Activated CD4-positive, alpha-beta T cell treated with anti-CD3 and anti-CD28 coated beads, Interleukin-2, amount 50 U/mL, for 24 hours (primary cell): ENCODE measurements around the gene ALPI.

Experiments
- DNase-seq, 2 donors: peaks; one replicate each; pipeline ENCODE4 v3.0.0-alpha.2; 2020; ENCODE audit warnings: low read depth in 1 of 2, low spot score in 1 of 2

ALPI gene

DNA sequence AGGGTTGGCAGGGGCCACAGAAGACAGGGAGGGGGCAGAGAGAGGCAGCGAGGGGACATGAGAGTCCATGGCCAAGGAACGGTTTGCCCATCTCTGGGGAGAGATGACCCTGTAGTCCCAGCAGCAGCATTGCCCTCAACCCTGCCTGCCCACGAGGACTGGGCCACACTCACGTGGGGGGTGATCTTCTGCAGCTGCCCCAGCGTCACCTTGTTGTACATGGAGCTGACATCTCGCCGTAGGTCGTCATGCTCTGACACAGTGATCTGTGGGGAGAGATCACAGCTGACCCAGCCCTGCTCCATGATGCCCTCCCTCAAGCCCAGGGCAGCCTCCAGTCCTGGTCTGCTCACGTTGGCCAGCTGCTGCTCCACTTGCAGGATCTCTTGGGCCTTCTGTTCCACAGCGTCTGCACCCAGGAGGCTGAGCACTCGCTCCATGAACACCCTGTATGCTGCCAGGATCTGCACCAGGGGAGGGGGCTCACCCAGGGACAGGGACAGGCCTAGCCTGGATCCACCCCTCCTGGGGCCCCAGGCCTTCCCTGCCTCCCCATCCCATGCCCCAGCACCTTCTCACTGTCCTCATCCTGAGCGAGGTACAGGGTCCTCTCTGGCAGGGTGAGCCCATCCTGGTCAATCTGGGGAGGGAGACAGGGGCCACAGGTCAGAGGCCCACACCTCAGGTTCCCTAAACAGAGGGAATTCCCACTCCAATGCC is 28.8 kb downstream of the ALPI start:
- DNase-seq, result no peak

DNA sequence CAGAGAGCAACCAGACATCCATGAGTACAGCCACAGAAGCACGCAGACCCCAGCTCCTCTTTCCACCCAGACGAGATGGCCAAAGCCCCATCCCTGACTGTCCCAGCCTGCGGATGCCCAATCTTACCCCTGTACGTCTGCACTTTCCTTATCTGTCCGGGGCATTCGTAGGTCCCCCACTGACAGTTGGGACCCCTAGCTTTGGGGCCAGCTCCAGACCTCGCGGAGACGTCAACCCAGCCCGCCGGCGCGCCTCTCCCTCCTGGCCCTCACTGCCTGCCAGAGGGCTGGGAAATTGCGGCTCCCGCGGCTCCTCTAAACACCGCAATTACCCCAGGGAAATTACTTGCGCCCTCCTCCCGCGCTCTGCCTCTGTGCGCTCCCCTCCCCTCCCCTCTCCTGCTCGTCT is 29.4 kb downstream of the ALPI start:
- no peak for DNase-seq

DNA sequence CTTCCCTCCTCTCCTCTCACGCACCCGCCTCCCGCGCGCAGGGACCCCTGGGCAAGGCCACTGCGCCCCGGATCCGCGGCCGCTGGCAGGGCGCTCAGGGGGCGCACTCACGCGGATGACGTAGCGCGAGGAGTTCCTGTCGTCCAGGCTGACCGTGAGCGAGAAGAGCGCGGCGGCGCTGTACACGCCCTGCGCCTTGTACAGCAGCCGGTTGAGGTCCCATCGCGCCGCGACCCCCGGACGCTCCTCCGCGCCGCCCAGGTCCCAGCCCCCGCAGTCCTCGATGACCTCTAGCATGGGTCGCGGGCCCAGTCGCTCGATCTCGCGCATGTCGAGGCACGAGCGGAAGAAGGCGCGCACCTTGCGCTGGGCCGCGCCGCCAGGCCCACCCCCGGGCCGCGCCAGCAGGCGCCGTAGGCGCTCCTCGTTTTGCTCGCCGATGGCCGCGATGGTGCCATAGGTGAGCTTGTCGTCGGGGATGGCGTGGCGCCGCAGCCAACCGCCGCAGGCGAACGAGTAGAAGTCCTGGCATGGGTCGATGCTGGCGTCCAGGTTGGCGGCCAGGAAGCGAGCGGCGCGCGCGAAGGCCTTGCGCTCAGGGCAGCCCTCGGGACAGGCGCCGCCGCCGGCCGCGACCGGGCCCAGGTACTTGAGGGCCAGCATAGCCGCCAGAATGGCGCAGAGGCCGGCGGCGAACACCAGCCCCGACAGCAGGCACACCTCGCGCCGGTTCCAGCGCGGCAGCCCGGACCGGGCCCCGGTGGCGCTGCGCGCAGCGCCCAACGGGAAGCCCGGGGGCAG is 30.0 kb downstream of the ALPI start:
- DNase-seq, result no peak

DNA sequence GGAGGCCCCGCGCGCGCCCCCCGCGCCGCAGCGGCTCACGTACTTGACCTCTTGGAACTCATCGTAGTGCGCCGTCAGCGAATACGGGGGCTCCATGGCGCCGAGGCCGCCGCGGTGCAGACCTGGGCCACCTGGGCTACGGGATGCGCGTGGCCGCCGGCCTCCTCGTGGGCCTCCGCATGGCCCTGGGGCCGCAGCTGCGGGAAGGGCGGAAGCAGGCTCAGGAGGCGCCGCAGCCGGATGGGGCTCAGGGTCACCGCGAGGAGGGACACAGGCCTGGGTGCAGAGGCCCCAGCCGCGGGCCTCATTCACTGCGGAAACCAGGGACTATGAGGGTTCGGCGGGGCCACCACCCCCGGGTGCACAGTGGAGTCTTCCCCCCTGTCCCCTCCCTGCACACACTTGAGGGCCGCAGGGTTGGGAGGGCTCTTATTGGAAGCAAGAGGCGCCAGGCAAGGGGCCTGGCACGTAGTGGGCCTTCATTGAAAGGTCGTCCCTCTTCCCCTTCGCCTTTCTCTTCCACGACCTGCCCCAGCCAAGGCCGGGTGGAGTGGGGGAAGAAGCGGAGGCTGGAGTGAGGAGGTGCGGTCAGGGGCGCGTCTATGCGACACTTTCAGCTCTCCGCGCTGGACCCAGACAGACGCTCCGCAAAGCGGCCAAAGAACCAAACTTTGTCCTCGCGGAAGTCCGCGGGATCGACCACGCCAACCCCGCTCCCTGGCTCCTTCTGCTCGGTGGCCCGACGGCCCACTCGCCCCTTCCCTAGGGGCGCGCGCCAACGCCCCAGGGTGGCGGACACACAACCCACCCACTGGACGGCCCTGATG is 30.8 kb downstream of the ALPI start:
- no peak for DNase-seq

DNA sequence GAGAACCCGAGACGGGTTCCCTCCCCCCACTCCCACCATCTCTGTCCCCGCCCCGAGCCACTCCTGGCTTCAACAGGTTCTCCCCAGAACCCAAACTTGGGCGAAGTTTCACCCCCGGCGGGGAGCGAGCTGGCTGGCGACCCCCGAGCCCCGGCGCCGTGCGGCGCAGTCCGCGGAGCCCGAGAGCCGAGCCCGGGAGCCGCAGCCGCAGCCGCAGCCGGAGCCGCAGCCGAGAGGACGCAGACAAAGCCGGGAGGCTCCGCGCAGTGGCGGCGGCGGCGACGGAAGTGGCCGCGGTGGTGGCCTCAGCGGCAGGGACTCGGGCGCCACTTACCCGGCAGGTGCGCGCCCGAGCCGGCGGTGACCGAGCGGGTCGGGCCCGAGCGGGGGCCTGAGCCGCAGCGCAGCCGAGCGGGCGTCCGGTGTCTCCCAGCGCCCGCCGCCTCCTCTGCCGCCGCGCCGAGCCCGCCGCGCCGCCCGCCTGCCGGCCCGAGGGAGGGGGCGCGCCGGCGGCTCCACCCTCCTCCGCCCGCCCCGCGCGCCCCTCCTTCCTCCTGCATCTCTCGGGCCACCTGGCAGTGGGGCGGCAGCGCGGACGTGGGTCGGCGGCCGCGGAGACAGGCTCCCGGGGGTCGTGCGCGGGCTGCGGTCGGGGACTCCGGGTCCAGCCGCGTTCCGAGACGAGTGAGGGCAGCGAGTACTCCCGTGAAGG is 31.6 kb downstream of the ALPI start, which contains the start of gene ECEL1:
Gene ECEL1, minus strand, starts transcription at position 450 of the 712 bp plus-strand sequence. CDS start 1,181 bp downstream, outside the sequence.
- no peak for DNase-seq

DNA sequence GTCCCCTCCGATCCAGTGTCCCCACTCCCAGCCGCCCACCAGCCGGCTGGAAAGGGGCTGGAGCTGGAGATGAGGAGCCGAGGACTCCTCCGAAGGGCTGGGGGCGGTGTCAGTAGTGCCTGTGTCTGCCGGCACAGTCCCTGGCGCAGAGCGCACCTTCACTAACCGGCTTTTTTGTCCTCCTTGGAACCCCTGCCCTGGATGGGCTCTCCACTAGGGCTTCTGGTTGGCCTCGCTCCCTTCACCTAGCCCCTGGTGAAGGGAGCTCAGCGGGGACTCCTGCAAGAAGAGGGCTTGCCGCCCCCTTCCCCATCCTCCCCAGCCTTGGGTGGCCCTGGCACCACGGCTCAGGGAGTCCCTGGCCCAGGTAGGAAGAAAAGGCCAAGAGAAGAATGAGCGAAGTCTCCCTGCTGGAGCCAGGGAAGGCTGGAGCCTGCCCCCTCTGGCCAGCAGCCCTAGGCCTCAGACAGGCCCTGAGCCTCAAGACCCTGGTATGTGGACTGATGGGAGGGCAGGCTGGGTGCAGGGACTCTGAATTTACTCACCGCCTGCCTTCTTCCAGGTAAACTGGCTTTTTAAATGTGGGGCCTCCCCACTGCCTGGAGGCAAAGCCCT is 32.3 kb downstream of the ALPI start:
- no peak for DNase-seq

DNA sequence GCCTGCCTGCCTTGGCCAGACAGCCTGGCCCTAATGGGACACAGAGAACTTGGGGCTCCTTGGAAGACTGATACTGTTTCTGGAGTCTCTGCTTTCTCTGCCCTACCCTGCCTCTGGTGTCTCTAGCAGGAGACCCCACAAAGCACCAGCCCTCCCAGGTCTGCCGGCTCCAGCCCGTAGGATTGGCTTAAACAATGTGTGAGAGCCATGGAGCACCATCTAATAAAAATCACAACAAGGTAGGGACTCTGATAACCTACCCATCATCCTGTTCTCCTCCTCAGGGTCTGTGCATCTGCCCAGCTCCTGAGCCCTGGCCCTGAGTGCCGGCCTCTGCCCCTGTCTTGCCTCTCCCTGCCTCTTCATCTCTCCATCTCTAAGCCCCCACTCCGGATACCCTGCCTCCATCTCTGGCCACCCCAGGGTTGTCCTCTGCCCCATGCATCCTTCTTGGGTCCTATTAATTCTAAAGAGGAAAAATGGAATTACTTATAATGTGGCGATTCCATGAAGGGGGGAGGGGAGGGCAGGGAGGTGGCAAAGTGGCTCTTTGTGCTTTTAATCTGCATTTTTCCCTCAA is 32.9 kb downstream of the ALPI start:
- no peak for DNase-seq

DNA sequence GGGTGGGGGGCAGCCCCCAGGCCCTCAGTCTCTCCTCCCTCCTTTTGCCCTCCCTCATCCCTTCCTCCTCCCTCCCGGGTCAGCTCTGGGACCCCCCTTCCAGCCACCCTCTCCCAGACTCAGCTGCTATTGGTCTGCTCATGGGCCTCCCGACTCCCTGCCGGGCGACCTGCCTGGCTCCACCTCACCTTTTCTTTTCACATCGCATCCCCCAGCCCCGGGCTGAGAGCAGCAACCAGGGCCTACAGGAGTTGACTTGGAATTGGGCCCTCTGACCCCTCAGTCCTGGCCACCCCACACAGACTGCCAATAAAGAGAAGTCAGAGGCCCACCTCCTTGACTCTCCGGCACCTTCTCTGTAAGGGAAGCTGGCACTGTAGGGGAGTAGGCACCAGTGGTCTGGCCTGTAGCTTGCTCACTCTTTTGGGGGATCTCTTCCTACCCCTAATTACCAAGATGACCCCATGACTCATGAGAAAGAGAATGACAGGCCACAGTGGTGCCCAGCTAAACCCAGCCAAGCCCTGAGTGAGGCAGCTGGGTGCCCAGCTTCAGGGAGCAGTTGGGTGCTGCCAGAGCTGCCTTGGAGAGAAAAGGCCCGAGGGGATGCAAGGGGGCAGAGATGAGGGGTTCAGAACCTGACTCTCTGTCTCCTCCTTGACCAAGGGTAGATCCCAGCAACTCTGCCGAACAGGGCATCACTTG is 33.7 kb downstream of the ALPI start:
- DNase-seq, result no peak

DNA sequence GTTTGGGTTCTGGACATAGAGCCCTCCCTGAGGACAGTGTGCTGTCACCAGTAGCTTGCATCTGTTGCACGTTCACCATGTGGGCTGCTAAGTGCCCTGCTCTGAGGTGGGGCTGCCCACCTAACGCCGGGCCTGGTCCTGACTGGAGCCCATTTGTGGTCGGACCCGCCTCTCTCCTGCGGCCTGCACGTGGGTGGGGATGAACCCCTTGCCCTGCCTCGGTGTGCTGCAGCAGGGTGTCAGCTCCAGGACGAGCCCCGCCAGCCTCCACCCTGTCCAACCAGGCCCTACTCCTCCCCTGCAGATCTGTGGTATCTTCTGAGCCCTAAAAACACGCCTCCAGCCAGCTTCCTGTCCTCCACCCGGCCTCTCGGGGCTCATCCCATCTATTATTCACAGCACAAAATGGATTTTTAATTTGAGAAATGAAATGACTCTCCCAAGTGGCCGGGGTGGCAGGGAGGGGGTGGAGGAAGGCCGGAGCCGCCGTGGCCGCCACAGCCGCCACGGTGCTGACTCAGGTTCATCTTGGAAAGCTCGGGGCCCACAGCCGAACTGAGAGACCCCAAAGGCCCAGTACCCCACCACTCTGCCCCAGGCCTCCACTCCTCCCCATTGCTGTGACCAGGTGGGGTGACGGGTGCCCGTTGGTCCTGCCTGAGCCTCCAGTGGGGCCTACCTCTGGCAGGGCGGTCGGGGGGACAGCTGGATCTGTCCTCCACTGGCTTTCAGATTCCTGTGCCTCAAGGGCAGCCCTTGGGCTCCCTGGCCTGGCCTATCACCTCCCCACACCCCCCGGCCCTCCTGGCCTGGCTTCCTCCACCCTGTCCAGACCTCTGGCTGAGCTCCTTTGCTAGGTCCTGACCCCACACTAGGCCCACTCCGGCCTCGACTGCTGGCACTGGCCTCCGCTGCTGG is 34.5 kb downstream of the ALPI start:
- DNase-seq, result no peak

DNA sequence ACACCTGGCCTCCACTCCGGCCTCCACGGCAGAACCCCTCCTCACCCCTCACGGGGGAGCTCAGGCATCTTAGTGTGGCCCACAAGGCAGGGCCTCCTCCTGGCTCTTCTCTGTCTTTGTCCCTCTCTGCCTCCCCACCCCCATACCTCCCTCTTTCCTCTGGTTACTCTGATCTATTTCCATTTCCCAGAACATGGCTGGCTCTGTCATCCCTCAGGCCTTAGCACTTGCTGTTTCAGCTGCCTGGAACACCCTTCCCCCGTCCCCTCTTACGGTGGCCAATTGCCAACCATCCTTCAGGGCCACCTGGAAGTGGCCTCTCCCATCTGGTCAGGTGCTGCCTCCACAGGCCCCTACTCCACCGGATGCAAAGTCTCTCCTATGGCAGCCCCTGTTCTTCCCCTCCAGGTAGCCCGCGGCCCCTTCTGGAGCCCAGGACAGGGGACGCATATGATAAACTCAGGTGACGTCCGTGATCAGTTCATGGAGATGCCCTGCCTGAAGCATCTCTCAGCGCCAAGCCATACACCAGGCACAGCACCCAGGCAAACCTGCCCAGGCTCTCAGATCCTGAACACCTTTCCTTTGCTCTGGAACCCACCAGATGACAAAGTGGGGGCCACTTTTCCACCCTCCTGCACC is 35.3 kb downstream of the ALPI start:
- no peak for DNase-seq

DNA sequence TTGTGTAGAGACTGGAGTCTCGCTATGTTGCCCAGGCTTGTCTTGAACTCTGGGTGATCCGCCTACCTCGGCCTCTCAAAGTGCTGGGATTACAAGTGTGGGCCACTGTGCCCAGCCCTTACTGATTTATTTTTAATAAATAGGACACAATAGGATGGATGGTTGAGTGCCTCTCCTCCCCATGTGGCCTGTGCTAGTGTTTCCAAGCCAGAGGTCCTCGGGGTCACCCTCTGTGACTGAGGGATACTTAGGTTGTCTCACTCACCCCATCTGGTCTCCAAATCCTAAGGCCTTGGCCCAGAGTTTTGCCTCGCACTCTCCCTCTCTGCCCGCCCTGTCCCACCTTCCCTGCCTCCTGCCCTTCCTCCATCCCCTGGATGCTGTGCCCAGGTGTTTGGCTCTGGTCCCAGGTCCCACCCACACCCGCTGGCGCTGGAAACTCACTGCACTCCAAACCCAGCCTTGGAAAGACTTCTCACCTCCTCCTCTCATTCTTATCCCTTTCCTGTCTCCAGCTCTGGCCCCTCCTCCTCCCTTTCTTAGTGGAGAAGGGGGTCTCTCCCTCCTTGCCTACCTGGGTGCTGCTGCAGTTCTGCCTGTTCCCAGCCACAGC is 36.4 kb downstream of the ALPI start:
- no peak for DNase-seq

DNA sequence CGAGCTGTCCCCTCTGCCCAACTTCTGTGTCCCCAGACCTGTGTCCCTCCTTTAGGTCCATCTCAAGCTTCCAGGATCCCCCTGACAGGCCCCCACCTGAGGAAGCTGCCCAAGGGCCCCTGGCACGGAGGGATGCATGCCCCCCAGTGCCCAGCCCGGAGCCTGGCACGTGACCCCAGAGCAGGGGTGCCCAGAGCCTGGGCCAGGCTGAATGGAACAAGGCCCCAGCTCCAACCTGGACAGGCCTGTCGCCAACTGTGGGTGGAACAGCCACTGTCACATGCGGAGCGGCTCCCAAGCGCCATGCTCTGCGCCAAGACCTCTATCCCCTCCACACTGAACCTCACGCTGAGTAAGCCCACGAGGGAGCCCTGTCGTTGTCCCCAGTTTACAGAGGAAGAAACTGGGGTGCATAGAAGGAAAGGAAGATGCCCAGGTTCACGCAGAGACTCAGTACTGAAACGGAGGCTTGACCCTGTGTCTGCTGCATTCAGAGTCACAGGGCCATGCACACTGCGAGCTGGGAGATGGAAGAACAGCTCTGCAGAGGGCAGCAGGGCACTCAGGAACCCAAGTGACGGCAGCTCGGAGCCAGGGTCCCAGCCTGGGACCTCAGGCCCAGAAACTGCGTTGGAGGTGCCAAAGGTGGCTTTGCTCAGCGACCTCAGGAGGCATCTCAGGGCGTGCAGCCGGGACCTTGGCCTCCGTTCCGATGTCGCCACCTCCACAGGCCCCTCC is 37.2 kb downstream of the ALPI start:
- no peak for DNase-seq

DNA sequence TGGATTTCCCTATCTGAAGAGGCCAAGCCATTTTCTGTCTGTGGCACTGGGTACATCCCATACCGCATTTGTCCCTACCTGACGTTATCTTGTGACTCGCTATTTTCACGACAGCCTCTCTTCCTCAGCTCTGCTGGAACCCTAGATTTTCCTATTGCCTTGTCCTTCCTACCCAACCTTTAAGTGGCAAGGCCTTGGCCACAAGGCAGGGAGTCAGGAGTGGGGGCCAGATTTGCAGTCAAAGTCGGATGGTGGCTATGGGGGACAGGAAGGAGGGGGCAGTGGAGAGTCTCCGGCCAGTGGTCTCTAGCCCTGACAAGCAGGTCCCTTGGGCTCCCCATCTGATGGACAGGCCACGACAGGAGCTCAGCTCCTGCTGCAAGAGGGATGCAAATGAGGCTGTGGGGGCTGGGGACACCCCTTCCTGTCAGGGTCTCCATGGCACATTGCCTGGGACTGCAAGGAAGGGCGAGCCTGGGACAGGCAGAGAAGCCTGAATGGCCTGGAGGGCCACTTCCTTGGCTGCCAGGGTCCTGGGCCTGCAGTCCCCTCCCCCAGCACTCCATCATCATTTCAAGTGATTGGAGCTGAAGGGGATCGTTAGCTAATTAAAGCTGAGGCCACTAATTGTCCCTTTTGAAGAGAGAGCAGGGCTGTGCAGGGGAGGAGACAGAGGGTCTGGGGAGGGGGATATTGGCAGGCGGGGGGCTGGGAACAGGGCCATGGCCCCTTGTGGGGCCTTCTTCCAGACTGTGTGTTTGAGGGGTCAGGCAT is 37.9 kb downstream of the ALPI start:
- no peak for DNase-seq

DNA sequence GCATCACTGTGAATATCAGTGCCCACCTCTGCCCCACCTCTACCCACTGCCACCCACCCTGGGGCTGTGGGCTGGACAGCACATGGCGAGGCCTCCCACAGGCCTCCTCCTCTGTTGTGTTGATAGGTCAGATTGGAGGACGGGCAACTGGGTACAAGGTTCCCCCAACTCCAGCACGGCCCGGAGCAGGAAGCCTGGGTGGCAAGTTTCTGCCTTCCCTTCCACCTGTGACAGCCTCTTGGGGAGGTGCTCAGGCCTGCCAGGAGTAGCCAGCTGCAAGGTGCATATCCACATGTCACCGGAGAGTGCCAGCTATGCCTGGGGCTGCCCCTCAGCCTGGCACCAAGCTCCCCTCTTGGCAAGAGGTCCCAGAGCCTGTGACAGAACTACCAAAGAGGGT is 38.6 kb downstream of the ALPI start:
- no peak for DNase-seq

DNA sequence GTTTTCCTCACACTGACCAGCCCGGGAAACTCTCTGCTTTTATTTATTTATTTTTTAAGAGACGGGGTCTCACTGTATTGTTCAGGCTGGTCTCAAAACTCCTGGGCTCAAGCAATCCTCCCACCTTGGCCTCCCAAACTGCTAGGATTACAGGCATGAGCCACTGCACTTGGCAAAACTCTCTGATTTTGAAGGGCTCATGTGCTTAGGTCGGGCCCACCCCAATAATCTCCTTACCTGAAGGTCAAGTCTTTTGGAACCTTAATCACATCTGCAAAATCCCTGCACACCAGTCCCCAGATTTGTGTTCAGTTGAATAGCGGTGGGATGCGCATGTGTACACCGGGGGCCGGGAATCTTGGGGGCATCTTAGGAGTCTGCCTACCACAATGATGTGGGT is 39.3 kb downstream of the ALPI start:
- no peak for DNase-seq
